Muscle of arm (tissue), 12 donors: ENCODE results near the gene INPP5A. TPM values are rescaled to one million over a fixed set of nuclear protein-coding genes. Genes with fewer than 3 reads are reported as not detected.

ENCODE experiments used
- DNase-seq: peaks from one replicate; pipeline ENCODE4 v3.0.0-alpha.2; 2013
- polyA plus RNA-seq, 12 donors: library from polyadenylated mRNA; unstranded; fragments of 120-200 nt; gene quantifications; one replicate each; pipeline ENCODE4 v1.2.1, GENCODE V29; 2013; ENCODE audit not compliant: insufficient read length in 12 of 12

The INPP5A gene
- polyA plus RNA-seq, 12 donors: 22.2 to 59.4 (median 43.8) TPM; not detected in 1

DNA sequence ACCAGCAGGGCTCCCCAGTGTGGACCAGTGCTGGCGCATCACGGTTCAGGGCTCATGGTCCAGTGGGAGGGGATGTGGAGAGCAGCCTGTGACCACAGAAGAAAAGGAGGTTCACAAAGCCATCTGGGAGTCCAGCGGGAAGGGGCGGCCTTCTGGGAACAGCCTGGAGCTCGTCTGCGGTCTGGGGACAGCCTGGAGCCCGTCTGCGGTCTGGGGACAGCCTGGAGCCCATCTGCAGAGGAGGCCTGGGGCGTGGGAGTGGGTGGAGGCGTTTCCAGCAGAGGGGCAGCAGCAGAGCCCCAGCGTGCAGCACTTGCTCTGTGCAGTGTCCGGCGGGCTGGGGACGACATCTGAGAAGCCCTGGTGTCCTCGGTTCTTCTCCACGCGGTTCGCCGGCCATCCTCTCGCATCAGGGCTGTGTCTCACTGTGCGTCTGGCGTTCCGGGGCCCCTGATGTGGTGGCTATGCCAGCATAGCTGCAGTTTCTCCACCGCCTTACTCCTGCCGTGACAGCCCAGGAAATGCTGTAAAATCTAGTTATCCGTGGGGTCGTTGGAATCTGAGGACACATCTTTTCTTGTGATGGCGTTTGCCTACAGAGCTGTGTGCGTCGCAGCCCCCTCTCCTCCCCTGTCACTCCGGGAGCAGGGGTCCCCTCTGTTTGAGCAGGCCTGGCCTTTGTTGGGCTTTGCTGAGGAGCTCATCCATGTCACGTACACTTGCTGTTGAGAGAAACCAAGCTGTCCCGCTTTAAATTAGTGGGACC lies 104.6 kb downstream of the INPP5A start:
- no peak for DNase-seq

DNA sequence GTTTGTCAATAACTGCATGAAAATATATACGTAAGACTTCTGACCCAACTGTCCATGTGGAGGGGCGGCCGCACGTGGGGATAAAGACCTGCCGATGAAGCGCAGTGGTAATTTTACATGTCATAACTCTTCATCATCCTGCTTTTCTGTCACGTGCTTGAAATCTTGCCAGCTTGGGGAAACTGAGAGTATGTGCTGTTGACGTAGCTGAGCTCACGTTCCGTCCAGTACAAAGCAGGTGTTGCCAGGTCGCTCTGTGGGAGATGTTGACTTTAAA lies 105.1 kb downstream of the INPP5A start:
- DNase-seq: no peak

DNA sequence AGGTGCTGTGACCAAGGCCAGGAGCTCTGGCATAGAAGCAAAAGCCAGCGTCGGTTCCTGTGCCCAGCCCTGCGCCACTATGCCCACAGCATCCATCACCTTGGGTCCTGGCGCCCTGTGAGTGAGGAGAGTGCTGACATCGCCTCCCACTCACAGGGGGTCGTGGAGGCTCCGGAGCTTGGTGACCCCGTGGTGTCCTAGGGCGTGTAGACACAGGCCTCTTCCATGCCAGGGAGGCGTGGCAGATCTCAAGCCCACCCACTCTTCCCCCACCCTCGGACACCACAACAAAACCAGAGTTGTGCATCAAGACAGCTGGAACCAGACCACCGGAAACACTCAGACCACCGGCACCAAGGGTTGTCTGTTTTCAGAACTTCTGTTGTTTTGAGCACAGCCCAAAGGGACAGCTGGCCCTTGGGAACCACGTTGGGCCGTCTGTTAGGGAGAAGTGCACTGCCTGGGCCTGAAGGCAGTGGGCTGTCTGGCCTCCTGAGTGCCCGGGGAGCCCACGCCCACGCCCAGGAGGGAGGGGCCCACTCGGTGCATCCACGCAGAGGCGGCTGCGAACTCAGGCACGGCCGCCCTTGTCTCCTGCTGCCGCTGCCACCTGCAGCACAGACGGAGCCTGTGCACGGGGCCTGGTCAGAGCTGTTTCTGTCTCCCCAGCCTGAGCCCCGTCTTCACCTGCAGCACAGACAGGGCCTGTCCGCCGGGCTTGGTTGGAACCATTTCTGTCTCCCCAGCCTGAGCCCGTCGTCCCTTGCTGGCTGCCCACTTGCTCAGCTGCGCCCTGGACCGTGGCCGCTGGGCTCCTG lies 106.3 kb downstream of the INPP5A start:
- DNase-seq: no peak

DNA sequence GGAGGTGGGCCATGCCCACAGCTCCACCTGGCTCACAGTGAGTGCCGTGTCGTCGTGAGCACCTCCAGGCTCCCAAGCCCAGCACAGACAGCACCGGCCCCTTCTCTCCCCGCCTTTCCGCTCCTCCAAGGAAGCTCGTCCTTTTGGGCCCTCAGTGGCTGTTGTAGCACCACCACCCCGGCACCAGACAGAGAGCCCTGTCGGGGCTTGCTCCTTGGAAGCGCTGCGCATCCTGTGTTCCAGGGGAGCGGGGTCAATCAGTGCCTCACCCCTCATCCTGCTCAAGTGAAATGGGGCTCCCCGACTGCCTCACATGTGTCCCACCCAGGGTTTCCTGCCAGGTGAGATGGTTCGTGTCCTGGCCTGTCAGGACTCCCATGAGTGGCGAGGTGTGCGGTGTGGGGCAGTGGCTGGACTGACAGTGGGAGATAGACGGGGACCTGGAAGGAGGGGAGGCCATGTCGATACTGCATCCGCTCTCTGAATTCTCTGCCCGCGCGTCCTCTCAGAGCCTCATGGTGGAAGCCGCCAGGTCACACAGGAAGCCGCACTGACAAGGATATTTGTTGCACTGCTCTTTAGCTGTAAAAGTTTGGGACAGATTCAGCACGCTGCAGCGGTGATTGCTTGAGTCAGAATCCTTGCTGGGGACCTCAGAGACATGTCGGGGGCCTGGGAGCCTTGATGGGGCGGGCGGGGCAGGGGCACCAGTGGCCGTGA lies 107.1 kb downstream of the INPP5A start:
- no peak for DNase-seq

DNA sequence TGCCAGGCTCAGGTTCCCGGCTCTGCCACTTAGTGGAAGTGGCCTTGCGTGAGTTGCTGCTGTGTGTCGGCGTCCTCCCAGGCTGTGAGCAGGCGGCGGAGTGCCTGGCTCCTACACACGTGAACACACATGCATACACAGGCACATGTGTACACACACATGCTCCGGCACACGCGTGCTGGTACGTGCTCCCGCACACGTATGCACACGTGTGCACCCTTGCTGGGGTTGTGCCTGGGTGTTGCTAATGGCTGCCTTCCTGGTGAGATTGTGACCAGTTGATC lies 107.6 kb downstream of the INPP5A start:
- no peak for DNase-seq

DNA sequence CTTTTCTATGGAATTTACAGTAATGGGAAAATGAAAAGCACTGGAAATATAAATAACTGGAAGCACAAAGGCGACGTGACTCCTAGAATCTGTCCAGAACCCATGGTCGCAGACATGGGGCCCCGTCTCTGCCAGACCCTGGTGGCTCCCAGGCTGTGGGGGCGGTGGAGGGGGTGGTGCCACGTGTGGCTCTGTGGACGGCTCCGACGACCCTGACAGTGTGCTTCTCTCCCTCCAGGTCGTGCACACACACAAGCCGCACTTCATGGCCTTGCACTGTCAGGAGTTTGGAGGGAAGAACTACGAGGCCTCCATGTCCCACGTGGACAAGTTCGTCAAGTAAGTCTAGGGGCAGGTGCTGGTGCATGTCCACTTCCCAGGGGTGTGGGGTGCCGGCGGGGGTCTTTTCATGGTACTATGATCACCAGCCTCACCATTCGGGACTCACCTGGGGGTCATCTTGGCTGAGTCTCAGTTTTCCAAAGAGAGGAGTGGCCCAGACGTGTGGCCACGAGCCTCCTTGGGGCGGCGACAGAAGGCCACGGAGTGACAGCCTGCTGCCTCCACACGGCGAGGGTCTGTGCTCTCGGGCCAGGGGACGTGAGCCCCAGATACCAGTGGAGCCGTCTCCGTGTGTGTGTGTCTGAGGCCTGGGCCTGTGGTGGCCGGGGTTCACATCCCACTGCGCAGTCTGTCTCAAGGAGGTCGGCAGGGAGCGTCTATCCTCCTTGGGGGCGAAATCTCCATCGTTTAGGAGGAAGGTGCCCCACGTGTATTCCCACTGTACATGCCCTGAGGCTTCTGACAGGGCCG lies 108.2 kb downstream of the INPP5A start:
- DNase-seq: no peak

DNA sequence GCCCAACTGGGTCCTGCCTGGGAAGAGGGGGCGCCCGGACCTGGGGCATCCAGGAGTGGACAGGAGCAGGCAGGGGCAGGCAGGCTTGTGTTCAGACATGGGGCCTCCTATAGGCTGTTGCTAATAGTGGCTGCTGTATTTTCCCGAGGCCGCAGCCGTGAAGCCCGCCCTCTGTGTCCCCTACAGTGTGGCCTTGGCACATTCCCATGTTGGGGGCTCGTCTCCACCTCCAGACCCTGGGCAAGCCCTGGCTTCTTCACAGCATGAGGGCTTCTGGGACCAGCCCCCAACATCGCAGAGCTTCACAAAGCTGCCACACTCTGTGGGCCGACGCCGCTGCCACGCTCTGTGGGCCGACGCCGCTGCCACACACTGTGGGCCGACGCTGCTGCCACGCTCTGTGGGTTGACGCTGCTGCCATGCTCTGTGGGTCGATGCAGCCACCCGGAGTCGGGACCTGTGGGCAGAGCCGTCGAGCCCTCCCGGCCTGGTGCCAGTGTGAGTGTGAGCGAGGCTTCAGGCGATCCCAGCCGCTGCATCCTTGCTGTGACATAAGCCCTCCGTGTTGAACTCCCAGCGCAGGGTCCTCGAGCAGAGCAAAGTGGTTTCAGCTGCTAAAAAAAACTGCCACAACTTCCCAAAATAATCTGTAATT lies 109.0 kb downstream of the INPP5A start:
- no peak for DNase-seq

DNA sequence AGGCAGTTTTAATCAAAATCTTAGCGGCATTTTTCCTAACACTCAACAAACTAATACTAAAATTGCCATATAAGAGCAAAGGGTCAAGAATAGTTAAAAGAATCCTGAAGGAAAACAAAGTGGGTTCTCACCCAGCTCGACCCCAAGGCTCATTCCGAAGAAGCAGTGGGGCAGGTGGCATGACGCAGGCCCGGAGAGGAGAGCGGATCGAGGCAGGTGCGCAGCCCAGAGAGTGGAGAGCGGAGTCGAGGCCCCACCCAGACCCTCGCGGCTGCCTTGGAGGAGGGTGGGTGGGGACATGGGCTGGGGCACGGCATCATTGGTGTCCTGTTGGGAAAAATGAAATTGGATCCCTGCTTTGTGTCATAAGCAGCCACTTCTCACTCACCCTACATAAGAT lies 109.8 kb downstream of the INPP5A start:
- no peak for DNase-seq

DNA sequence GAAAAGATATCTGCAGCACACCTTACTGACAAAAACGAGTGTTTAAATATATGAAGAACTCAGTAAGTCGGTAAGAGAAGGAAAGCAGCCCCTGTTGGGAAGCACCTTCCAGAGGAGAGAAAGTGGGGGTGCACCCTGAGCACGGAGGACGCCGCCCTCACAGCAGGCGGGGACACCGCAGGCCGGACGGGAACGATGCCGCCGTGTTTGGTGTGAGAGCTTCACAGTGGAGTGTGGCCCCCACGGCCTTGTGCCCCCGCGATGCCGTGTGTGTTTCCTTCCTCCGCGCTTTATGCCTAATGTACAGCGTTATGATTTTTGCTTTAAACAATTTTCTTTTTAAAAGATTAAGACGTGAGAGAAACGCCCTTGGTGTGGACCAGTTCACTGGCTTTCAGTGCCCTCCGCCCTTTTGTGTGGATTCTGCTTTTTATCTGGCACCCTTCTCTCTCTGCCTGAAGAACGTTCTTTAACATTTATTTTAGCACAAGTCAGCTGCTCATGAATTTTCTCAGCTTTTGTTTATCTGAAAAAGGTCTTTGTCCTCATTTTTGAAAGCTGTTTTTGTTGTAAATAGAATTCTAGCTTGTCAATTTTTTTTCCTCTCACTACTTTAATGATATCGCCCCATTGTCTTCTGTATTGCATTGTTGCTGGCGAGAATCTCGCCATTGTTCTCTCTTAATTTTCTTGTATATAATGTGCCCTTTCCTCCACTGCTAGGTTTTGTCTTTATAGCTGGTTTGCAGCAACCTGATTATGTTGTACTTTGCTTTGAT lies 110.7 kb downstream of the INPP5A start:
- DNase-seq: no peak

DNA sequence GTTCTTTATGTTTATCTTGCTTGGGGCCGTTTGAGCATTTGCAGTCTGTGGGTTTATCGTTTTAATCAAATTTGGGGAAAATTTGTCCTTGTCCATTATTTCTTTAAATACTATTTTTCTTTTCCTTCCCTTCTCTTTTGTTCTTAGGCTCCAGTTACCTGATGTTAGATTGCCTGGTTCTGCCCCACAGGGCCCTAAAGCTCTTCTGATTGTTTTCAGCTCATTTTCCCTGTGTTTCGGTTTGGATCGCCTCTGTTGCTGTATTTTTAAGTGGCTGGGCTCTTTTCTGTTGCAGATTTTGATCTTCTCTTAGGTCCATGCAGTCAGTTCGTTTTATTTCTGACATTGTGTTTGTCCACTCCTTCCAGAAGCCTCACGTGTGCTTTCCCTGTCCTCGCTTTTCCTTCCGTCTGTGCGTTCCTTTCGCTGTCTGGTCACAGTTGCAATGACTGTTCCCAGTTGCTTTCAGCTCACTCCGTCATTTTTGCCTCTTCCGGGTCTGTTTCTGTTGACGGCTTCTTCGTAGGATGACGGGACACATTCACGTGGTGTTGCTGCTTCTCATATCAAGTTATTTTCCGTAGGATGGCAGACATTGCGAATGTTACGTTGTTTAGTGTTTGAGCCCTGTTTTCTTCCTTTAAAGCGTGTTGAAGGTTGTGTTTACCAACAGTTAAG lies 111.4 kb downstream of the INPP5A start:
- no peak for DNase-seq

DNA sequence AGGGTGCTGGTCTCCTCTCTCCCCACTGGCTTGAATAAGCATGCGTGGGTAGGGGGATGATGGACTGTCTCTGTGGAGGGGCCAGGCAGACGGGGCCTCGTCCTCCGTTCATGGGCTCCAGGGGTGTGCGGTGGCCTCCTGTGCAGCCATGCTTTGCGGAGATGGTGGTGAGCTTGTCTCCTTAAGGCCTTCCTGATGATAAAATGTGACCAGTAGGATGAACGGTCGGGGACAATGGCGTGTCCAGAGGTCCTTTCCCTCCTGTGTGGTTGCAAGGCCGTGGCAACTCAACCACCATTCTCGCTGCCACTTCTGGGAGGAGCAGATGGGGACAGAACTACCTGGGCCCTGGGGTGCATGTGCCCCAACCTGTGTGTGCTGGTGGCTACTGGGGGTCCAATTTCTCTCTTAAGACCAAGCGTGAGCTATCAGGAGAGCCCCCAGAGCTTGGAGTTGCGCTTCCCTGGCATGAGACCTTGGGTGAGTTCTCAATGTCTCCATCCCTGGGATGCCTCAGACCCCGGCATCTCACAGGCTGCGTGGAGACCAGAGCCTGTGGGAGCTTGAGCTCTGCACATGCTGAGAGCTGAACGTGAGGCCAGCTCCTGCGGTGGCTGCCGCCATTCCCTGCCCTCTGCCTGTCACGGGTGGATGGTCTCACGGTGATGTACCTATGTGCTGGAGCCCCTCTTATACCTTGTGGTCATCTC lies 112.2 kb downstream of the INPP5A start:
- DNase-seq: no peak

DNA sequence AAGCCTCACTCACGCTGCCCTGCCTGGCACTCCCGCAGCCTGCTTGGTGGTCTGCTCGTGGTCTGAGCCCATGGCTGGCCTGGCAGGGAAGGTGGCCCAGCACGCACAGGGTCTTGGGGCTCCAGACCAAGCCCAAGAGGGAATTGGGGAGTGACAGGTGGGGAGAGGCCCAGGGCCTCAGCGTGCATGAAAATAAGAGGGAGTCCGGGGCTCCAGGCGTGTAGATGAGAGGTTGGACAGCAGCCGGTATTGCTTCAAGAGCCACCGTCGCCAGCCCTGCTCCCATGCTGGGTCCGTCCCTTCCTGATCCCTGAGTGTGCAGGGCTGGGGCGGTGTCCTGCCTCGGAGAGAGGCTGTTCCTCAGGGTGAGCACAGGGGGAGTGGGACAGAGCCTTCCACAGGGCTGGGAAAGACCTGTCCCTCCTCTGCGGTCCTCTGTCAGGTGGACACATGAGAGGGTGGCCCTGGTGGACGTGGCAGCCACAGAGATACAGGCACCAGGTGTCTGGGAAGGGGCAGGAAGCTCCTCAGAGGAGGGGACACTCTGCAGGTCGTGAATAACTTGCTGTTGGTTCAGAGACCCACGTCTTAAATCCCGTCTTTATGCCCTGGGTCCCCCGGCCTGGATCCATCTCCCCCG lies 113.1 kb downstream of the INPP5A start:
- DNase-seq: no peak

DNA sequence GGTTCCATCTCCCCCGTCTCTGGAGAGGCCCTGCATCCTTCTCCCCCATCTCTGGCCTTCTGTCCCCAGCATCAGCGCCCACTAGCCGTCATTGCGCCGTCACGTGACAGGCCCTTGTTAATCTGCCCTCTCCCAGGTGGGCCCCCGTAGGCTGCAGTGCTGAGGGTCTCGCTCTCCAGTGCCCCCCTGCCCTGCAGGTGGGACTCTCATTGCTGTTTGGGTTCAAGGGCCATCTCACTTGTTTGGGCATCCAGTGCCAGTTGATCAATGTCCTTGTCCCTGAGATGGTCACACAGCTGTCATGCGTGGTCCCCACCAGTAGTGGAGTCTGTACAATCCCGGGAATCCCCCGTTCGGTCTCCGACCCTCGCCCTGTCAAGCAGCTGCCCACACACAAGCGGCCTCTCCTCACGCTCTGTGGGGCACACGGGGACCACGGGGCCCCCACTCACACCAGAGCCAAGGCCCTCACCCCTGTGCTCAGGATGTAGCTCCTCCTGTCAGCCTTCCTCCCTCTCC lies 114.0 kb downstream of the INPP5A start:
- DNase-seq: no peak

DNA sequence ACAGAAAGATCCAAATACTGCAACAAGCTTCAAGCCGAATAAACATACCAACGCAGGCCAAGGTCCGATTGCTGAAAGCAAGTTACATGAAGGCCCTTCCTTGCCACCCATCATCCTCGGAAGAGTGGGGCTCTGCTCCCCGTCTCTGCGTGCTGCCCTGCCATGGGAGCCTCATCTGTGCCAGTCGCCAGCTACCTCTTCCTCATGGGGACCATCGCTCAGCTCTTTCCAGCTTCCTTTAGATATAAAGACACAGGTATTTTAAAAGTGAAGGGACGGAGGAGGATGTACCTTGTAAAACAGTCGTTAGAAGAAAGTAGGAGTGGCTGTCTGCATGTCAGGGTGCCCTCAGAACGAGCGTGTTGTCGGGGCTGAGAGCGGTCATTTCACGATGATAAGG lies 114.9 kb downstream of the INPP5A start:
- DNase-seq: no peak

DNA sequence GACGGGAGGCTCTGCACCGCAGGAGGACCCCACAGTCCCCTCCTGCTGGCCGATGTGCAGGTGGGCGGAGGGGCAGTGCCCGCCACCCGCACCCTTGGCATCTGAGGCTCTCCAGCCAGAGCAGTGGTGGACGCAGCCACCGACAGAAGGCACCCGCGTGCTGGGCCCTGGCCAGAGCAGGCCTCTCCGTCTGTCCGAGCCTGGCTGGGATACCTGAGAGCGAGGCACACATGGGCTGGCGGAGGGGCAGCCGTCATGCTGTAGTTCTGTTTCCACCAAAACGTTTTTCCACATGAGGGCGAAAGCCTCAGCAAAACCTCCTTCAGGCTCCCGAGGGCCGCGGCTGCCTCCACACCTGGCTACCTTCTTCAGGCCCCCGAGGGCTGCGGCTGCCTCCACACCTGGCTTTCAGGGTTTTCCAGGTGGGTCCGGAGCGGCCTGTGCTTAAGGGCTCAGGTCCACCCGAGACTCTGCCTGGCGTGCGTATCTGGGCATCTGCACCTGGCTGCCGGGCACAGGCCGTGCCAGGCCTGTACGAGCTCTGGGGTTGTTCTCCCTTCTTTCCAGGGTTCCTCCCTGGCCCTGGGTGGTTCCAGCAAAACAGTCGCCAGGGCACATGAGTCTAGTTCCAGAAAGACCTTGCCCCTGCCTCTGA lies 115.5 kb downstream of the INPP5A start:
- no peak for DNase-seq

DNA sequence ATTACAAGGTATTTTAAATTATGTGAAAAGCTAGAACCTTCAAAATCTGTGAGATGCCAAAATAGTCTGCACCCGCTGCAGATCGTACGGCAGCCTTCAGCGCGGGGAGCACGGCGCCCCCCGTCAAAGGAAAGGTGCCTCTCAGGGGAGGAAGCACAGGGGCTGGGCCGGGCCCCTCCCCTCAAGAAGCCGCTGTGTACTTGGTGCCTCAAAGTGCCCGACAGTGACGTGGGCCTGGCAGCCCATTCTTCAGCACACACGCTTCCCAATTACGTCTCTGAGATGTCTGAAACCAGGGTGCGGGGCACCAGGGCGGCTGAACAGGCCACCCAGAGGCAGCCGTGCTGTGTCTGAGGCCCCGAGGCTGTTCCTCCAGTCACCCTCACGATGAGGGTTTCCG lies 116.1 kb downstream of the INPP5A start:
- no peak for DNase-seq

DNA sequence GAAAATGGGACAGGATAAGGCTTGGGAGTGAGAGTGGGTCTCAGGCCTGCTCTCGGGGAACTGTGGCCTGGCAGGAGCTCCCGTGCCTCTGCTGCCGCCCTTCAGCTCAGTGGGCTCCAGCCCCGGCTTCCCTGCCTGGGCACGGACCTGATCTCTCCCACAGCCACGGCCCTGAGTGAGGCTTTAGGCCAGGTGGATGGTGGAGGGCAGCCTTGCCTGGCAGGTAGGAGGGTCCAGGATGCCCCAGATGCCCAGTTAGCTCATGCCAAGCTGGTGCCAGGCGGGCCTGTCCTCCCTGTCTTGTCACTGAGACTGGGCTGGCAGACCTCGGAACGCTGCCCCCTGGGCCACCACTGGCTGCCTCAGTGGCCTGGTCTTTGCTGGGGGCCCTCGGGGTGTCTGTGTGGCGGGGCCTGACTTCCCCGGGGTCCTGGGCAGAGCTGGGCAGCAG lies 116.6 kb downstream of the INPP5A start:
- DNase-seq: no peak
